CD4-positive, alpha-beta T cell treated with Interleukin-21 for 1 hour (primary cell): ENCODE measurements around the gene PRM2.
A peak's percentile ranks its signal among the peaks of the same experiment; 100 is the strongest.

Experiments used
- DNase-seq: peaks from one replicate; pipeline ENCODE4 v3.0.0-alpha.2; 2020

The PRM2 gene

GRCh38 chr16:11276143-11276895 lies at the start of gene PRM2:
TSS of gene PRM2 (minus strand) at chr16:11276480. CDS start at chr16:11276370, 110 bp downstream.
- DNase-seq = no peak

- DNase-seq = no peak
Observed at GRCh38 chr16:11325404-11326083, 49.3 kb upstream of the PRM2 start.

GRCh38 chr16:11323551-11324336 lies 47.5 kb upstream of the PRM2 start:
- DNase-seq = no peak

- DNase-seq = no peak
Observed at GRCh38 chr16:11322823-11323222, 46.5 kb upstream of the PRM2 start.

GRCh38 chr16:11321662-11322061 lies 45.4 kb upstream of the PRM2 start:
- no peak for DNase-seq

GRCh38 chr16:11320170-11320569 lies 43.9 kb upstream of the PRM2 start:
- DNase-seq = no peak

- no peak for DNase-seq
Observed at GRCh38 chr16:11319529-11320146, 43.4 kb upstream of the PRM2 start.

- no peak for DNase-seq
Observed at GRCh38 chr16:11318817-11319216, 42.5 kb upstream of the PRM2 start.

GRCh38 chr16:11316331-11317015 lies 40.2 kb upstream of the PRM2 start:
- DNase-seq = no peak

- DNase-seq = no peak
Observed at GRCh38 chr16:11315510-11315909, 39.2 kb upstream of the PRM2 start.

GRCh38 chr16:11314309-11314894 lies 38.1 kb upstream of the PRM2 start:
- no peak for DNase-seq

GRCh38 chr16:11313493-11314308 lies 37.4 kb upstream of the PRM2 start:
- DNase-seq = no peak

- DNase-seq = peak; percentile 52
Observed at GRCh38 chr16:11312718-11313492, 36.6 kb upstream of the PRM2 start.

- DNase-seq = peak; percentile 53
Observed at GRCh38 chr16:11310997-11311561, 34.8 kb upstream of the PRM2 start.

GRCh38 chr16:11310634-11310977 lies 34.3 kb upstream of the PRM2 start:
- no peak for DNase-seq

GRCh38 chr16:11309895-11310633 lies 33.8 kb upstream of the PRM2 start:
- DNase-seq = no peak

- no peak for DNase-seq
Observed at GRCh38 chr16:11308493-11309283, 32.4 kb upstream of the PRM2 start.

GRCh38 chr16:11307639-11308492 lies 31.6 kb upstream of the PRM2 start:
- DNase-seq = no peak
